SU-DHL-6 (cell line): ENCODE measurements around the gene SPTBN5.

Source experiments
- H2AFZ ChIP-seq: fragments of 200-600 bp; sonication (generic); 2 replicates; pipeline ENCODE4 v1.6.1; 2014; ENCODE audit warnings: low read depth, mild to moderate bottlenecking, moderate library complexity, mixed read lengths, antibody characterized with exemption, low read length; ENCODE audit not compliant: severe bottlenecking
- H3F3A ChIP-seq: fragments of 200-600 bp; shearing (Covaris generic); 2 replicates; pipeline ENCODE4 v1.6.0; 2016; ENCODE audit warnings: antibody characterized with exemption, mild to moderate bottlenecking; ENCODE audit not compliant: insufficient read depth
- H3K27ac ChIP-seq: fragments of 200-600 bp; sonication (generic); 2 replicates; pipeline ENCODE4 v1.5.1; 2016; ENCODE audit warnings: low read depth, mild to moderate bottlenecking, low read length, moderate library complexity, mixed read lengths
- H3K27me3 ChIP-seq: fragments of 200-600 bp; sonication (generic), shearing (Covaris generic); 2 replicates; pipeline ENCODE4 v1.6.0; 2014; ENCODE audit warnings: mild to moderate bottlenecking, low read length
- H3K36me3 ChIP-seq: fragments of 200-600 bp; sonication (generic); 2 replicates; pipeline ENCODE4 v1.6.1; 2014; ENCODE audit warnings: mild to moderate bottlenecking, low read length, mixed read lengths
- H3K4me2 ChIP-seq: fragments of 300-600, 200-600 bp; shearing (Covaris generic), sonication (generic); 2 replicates; pipeline ENCODE4 v1.6.0; 2014; ENCODE audit warnings: low read length, low read depth, mild to moderate bottlenecking; ENCODE audit not compliant: poor library complexity, severe bottlenecking
- H3K4me3 ChIP-seq: fragments of 200-600 bp; sonication (generic); 2 replicates; pipeline ENCODE4 v1.5.1; 2014; ENCODE audit warnings: antibody characterized with exemption, low read length, mild to moderate bottlenecking, mixed read lengths; ENCODE audit not compliant: insufficient read depth, poor library complexity, severe bottlenecking
- H3K79me2 ChIP-seq: fragments of 200-600 bp; sonication (generic); 2 replicates; pipeline ENCODE4 v1.6.1; 2014; ENCODE audit warnings: mild to moderate bottlenecking, low read length, moderate library complexity; ENCODE audit not compliant: insufficient read depth
- H3K9ac ChIP-seq: fragments of 200-600 bp; sonication (generic); 2 replicates; pipeline ENCODE4 v1.7.0; 2014; ENCODE audit warnings: mild to moderate bottlenecking, low read length
- H3K9me2 ChIP-seq: fragments of 200-600 bp; sonication (generic); replicated peaks from 2 replicates; pipeline ENCODE4 v1.6.1; 2014; ENCODE audit warnings: low read length; ENCODE audit not compliant: insufficient read depth
- H3K9me3 ChIP-seq: fragments of 200-600 bp; sonication (generic); 2 replicates; pipeline ENCODE4 v1.6.1; 2014; ENCODE audit warnings: low read length, mixed read lengths; ENCODE audit not compliant: insufficient read depth
- H4K20me1 ChIP-seq: fragments of 200-600 bp; sonication (generic); 2 replicates; pipeline ENCODE4 v1.6.1; 2014; ENCODE audit warnings: low read depth, mild to moderate bottlenecking, antibody characterized with exemption, low read length, moderate library complexity, mixed read lengths
- EZH2phosphoT487 ChIP-seq: fragments of 200-600 bp; sonication (generic), shearing (Covaris generic); conservative IDR thresholded peaks from 2 replicates; pipeline ENCODE4 v1.6.1; 2018; ENCODE audit warnings: mild to moderate bottlenecking, antibody characterized with exemption, low read length, moderate library complexity, mixed read lengths
- TF ChIP-seq, protein P1 (sequence below): fragments of 200-600 bp; sonication (generic); IDR thresholded peaks from one replicate; pipeline ENCODE4 v1.5.1; 2017; ENCODE audit warnings: antibody characterized with exemption, mild to moderate bottlenecking, low read length, moderate library complexity; ENCODE audit not compliant: insufficient read depth, poor library complexity, severe bottlenecking

SPTBN5 gene

DNA sequence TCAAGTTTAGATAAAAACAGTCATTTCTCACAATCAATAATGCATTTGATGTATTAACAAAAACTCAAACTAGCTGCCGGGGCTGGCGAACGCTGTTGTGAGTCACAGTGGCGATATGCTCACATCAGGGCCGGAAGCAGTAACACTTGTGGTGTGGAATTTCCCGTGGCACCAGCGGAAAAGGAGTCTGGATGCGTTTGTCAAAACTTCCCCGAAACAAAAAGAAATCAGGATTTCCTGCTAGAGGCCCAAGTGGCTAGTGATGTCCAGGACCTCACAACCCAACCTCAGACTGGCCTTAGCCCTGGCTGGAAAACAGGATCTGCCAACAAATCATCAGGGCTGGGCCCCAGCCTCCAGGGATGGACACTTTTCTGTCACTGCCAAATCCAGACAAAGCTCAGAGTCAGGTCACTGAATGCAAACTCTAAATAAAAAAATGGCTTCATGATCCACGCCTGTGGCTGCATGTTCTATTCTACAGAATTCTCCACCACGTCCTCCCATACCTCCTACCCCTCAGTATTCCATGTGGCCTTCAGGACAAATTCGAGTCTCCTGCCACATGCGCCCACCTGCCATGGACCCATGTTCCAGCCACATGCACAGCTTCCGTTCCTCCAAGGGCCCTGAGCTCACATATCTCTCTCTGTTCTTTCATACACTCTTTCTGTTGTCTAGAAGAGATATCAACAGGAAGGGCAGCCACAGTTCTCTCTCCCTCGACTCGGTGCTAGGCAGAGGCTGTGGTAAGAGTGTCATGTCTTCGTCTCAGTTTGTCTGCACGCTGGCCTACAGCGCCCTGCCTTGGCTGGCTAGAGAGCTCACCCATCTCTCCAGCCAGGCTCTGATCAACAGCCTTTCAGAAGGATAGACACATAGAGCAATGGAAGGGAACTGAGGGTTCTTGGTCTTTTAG lies 43.1 kb upstream of the SPTBN5 start:
- H3F3A ChIP-seq: no peaks in the 10 kb centered on the region
- H3K27me3 ChIP-seq: no peaks in the 10 kb centered on the region
- no peak overlapping the region for H3K27ac ChIP-seq
- no peaks in the 10 kb centered on the region for H4K20me1 ChIP-seq
- TF ChIP-seq, protein P1, sequence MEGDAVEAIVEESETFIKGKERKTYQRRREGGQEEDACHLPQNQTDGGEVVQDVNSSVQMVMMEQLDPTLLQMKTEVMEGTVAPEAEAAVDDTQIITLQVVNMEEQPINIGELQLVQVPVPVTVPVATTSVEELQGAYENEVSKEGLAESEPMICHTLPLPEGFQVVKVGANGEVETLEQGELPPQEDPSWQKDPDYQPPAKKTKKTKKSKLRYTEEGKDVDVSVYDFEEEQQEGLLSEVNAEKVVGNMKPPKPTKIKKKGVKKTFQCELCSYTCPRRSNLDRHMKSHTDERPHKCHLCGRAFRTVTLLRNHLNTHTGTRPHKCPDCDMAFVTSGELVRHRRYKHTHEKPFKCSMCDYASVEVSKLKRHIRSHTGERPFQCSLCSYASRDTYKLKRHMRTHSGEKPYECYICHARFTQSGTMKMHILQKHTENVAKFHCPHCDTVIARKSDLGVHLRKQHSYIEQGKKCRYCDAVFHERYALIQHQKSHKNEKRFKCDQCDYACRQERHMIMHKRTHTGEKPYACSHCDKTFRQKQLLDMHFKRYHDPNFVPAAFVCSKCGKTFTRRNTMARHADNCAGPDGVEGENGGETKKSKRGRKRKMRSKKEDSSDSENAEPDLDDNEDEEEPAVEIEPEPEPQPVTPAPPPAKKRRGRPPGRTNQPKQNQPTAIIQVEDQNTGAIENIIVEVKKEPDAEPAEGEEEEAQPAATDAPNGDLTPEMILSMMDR: no peak
- no peak for TF ChIP-seq EZH2phosphoT487
- H3K9me3 ChIP-seq: no peaks in the 10 kb centered on the region
- no peak overlapping the region for H3K4me3 ChIP-seq
- no peak overlapping the region for H3K4me2 ChIP-seq
- no peak overlapping the region for H2AFZ ChIP-seq
- H3K79me2 ChIP-seq: no peaks in the 10 kb centered on the region
- H3K36me3 ChIP-seq: no peaks in the 10 kb centered on the region
- no peak overlapping the region for H3K9ac ChIP-seq
- no peaks in the 10 kb centered on the region for H3K9me2 ChIP-seq

DNA sequence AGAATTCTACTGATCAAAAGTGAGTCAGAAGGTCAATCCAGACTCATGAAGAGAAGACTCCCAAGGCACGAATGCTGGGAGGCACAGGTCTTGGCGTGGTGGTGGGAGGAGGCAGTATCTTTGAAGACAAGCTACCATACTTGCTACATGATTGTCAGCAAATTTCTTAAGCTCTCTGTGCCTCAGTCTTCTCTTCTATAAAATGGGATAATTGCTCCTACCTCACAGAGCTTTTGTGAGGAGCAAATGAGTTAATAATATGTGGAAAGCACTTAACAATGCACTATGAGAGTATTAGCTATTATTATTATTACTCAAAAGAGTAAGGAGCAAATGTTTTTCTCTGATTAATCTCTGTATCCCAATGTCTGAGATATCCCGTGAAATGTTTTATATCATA lies 42.3 kb upstream of the SPTBN5 start:
- no peak overlapping the region for H3K4me2 ChIP-seq
- no peaks in the 10 kb centered on the region for H3F3A ChIP-seq
- no peaks in the 10 kb centered on the region for H3K9me3 ChIP-seq
- H3K9ac ChIP-seq: no peak overlapping the region
- H3K4me3 ChIP-seq: no peak overlapping the region
- H2AFZ ChIP-seq: no peak overlapping the region
- no peak overlapping the region for H3K27ac ChIP-seq
- no peaks in the 10 kb centered on the region for H4K20me1 ChIP-seq
- H3K27me3 ChIP-seq: no peaks in the 10 kb centered on the region
- H3K9me2 ChIP-seq: no peaks in the 10 kb centered on the region
- no peaks in the 10 kb centered on the region for H3K79me2 ChIP-seq
- TF ChIP-seq EZH2phosphoT487: no peak
- TF ChIP-seq, protein P1: no peak
- no peaks in the 10 kb centered on the region for H3K36me3 ChIP-seq

DNA sequence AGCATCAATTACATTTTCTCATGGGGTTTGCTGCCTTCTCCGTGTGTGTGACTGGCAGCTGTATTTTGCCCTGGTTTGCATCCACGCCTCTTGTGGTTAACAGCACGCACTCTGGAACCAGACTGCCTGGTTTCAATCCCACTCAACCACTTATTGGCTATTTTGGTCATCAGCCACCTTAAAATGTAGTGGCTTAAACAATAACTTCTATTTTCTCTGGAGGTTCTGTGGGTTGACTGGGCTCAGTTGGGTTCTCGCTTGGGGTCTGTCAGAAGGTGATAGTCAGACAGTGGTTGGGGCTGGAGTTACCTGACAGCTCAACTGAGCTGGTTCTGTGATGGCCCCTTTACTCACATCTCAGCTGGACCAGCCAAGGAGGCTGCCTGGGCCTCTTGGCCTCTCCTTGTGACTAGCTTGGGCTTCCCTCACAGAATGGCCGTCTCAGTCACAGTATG lies 41.7 kb upstream of the SPTBN5 start:
- Histone ChIP-seq H3K27me3 (no peaks in the 10 kb centered on the region), H3K9me3 (no peaks in the 10 kb centered on the region), H3K27ac (no peak overlapping the region), H3K9me2 (no peaks in the 10 kb centered on the region), H2AFZ (no peak overlapping the region), H3K4me3 (no peak overlapping the region), H3F3A (no peaks in the 10 kb centered on the region), H3K36me3 (no peaks in the 10 kb centered on the region), H3K4me2 (no peak overlapping the region), H3K79me2 (no peaks in the 10 kb centered on the region), H3K9ac (no peak overlapping the region), H4K20me1 (no peaks in the 10 kb centered on the region)
- TF ChIP-seq, protein P1: no peak
- no peak for TF ChIP-seq EZH2phosphoT487
